Posterior vena cava (tissue), 2 donors: Measurements from ENCODE around the gene ARHGAP8. TPM values are rescaled to one million over a fixed set of nuclear protein-coding genes. Genes with fewer than 3 reads are reported as not detected.
"Not testable (repeated sequence)": the region's sequence is repeated elsewhere in the genome, so short reads cannot be mapped to it uniquely, and the experiment has no call there.

Experiments
- DNase-seq: peaks from one replicate; pipeline ENCODE4 v3.0.0-alpha.2; 2020; ENCODE audit warnings: low spot score
- intact Hi-C, 2 donors: fragments of 100-400 bp; cut with DNase I; formaldehyde crosslinking; loops; one replicate each; pipeline versions ENCODE4 v1.14.1 to v1.14.2; 2022 to 2023
- total RNA-seq, 2 donors: library from RNA; stranded (reverse); fragmentation: NEBNext Ultra II Directional; extraction: Animal tissue kit (Norgen Biotek cat#: 25700); gene quantifications; one replicate each; pipeline ENCODE4 v1.2.1, GENCODE V29; 2021
- donor health status: DM: yes; HTN: yes; CAD: no.
- donor health status: DM: yes; HTN: yes; CAD: no.

ARHGAP8 gene
- total RNA-seq, 2 donors from 2014 or later, result 1.4 TPM

- DNase-seq, result no peak
- intact Hi-C loops, result no loop called here
Measured at GRCh38 chr22:44793506-44794172, 41.3 kb downstream of the ARHGAP8 start.

DNA sequence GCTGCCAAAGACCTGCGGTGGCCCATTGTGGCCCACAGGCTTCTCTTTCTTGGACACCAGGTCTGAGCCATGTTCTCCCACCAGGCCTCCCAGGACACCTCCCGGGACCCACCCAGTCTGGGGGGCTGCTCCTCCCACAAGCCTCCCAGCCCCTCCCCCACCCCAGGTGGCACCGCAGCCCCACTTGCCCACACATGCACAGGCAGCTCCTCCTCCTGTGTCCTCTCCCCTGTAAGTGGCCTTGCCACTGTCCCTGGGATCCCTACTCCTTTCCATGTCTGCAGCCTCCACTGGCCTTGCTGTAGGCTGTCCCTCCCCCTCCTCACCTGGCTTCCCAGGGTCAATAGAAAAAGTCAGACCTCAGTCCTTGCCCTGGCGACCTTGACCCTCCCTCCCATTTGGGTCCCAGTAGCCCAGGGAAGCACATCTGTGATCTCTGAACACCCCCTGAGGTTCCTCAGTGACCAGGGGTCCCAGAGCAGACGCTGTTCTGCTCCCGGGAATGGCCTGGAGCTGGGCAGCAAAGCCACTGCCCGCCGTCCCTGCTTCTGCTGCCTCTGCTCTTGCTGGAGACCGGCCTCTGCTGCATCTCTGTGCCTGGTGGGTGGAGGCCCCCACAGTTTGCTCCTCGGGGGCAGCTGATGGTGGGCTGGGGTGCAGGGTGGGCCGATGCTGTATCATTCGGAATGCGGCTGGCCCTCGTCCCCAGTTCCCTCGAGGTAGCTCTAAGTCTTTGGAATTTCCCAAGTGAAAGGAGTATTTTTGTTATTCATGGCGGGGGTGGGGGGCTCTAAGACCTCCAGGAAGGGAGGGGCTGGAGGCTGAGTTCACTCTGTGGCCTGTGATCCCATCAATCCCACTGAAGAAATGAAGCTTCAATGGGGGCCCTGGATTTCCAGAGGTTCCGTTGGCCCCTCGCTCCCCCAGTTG lies 43.6 kb downstream of the ARHGAP8 start:
- DNase-seq, result peak; percentile 75
- intact Hi-C loops, result no loop called here

- DNase-seq, result peak; percentile 11
- intact Hi-C loops, result no loop called here
Measured at GRCh38 chr22:44797181-44797725, 44.9 kb downstream of the ARHGAP8 start.

DNA sequence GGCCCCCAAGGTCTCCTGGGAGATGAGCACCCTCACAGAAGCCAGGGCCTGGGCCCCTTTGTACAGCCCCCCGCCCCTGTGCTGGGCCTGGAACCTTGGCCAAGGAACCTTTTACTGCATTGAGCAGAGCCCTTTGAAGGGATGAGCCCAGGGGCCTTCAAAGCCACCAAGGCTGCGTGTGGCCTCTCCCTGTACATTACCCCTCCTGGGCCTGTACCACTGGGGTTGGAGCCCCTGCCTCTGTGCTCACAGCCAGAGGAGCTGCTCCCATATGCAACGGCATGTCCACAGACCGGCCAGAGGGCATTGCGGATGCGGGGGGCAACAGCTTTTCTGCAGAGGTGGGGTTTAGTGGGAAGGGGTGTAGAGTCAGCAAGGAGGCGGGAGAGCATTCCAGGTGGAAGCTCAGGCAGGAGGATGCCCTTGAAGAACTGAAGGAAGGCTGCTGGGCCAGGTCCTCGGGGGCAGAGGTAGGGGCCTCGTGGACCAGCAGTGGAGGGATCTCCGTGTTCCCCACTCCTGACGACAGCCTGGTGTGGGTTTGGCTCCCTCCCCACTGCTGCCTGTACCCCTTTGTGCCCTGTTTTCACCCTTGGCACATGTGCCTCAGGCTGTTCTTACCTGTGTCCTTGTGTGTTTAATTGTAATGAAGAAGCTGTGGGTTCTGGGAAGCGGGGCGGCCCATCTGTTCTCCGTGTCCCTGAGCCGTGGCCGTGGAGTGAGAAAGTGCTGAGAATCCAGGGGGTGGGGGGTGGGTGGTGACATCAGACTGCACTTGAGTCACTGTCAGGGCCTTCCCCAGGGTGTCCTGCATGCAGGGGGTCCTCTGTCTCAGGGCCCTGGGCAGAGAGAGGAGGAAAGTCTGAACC lies 46.9 kb downstream of the ARHGAP8 start:
- no peak for DNase-seq
- intact Hi-C loops, result no loop called here

DNA sequence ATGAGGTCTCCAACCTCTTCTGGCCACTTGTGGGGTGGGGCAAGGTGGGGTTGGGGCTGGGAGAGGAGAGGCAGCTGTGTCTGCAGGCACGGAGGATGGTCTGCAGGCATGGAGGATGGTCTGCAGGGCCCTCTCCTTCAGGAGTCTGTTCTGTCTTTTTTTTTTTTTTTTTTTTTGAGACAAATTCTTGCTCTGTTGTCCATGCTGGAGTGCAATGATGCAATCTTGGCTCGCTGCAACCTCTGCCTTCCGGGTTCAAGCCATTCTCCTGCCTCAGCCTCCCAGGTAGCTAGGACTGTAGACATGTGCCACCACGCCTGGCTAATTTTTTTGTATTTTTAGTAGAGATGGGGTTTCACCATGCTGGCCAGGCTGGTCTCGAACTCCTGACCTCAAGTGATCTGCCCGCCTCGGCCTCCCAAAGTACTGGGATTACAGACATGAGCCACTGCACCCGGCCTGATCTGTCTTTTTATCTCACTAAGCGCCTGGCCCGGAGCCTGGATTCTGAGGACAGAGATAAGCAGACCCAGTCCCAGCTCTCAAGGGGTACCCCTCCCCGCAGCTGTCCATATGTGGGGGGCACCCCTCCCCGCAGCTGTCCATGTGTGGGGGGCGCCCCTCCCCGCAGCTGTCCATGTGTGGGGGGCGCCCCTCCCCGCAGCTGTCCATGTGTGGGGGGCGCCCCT lies 47.7 kb downstream of the ARHGAP8 start:
- DNase-seq, intact Hi-C loops: not testable (repeated sequence)

- intact Hi-C loops, result no loop called here
- no peak for DNase-seq
Measured at GRCh38 chr22:44801476-44801875, 49.1 kb downstream of the ARHGAP8 start.

GRCh38 chr22:44802071-44802700 lies 49.8 kb downstream of the ARHGAP8 start:
- intact Hi-C loops, result no loop called here

DNA sequence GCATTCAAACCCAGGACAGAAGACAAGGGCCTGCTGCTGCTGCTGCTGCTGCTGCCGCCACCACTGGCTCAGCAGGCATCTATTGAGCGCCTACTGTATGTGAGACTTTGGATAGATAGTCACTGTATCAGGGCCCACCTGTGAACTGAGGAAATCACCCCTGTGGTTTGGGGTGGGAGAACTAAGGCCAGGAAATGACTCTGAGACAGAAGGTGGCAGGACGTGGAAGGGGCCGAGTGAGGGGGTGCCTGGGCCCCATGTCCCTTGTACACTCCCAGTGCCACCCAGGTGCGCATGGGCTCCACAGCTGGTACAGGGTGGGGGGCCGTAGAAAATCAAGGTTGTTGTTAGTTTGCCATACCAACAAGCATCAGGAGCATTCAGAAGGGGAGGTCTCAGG lies 50.6 kb downstream of the ARHGAP8 start:
- no peak for DNase-seq
- intact Hi-C loops, result no loop called here

More at GRCh38 chr22:44802071-44802700, 49.8 kb downstream of the ARHGAP8 start:
- no peak for DNase-seq

GRCh38 chr22:44804327-44804726 lies 52.0 kb downstream of the ARHGAP8 start:
- intact Hi-C loops, result no loop called here
- DNase-seq, result no peak

GRCh38 chr22:44805711-44806110 lies 53.3 kb downstream of the ARHGAP8 start:
- intact Hi-C loops, result no loop called here
- DNase-seq, result no peak

GRCh38 chr22:44807232-44807631 lies 54.9 kb downstream of the ARHGAP8 start:
- no peak for DNase-seq

GRCh38 chr22:44807915-44808690 lies 55.7 kb downstream of the ARHGAP8 start:
- DNase-seq, result no peak
- intact Hi-C loops, result no loop called here

More at GRCh38 chr22:44807232-44807631, 54.9 kb downstream of the ARHGAP8 start:
- intact Hi-C loops, result no loop called here

DNA sequence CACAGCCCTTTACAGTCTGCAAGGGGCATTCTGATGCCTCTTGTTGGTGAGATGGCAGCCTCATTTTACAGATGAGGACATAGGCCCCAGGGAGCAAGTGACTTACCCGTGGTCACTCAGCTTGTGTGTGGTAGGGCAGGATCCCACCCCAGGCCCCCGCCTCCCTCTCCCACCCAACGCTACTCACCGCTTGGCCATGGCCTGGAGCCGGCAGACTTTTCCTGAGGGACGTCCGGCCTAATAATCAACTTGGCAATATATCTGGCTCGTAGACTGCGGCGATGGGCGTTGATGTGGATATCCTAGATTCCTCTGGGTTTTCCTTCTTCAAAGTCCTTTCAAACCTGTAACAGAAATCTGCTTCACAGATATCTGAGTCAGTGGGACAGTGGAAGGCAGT lies 57.1 kb downstream of the ARHGAP8 start:
- intact Hi-C loops, result no loop called here
- peak; percentile 46 for DNase-seq

- peak; percentile 61 for DNase-seq
- intact Hi-C loops, result no loop called here
Measured at GRCh38 chr22:44811141-44811540, 58.8 kb downstream of the ARHGAP8 start.

DNA sequence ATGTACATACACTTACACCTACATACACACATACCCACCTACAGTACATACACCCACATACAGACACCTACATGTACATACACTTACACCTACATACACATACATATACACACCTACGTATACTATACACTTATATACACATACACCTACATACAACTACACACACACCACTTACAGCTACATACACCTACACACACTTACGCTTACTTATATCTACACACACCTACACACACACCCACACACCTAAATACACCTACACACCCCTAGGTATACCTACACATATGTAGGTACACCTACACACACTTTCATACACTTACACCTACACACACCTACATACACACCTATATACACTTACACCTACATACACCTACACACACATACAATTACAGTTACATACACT lies 61.0 kb downstream of the ARHGAP8 start:
- DNase-seq, result no peak
- intact Hi-C loops, result no loop called here

- intact Hi-C loops, result no loop called here
Measured at GRCh38 chr22:44814266-44815098, 62.1 kb downstream of the ARHGAP8 start.

More at GRCh38 chr22:44814266-44815098, 62.1 kb downstream of the ARHGAP8 start:
- peak; percentile 66 for DNase-seq
